ENCODE measurements around the gene ZDHHC14. TPM values are rescaled to one million over a fixed set of nuclear protein-coding genes. Genes with fewer than 3 reads are reported as not detected.
A peak's percentile ranks its signal among the peaks of the same experiment; 100 is the strongest.

ZDHHC14 gene
- total RNA-seq, 2 experiments from 2014 or later = 7.8 to 9.8 TPM

DNA sequence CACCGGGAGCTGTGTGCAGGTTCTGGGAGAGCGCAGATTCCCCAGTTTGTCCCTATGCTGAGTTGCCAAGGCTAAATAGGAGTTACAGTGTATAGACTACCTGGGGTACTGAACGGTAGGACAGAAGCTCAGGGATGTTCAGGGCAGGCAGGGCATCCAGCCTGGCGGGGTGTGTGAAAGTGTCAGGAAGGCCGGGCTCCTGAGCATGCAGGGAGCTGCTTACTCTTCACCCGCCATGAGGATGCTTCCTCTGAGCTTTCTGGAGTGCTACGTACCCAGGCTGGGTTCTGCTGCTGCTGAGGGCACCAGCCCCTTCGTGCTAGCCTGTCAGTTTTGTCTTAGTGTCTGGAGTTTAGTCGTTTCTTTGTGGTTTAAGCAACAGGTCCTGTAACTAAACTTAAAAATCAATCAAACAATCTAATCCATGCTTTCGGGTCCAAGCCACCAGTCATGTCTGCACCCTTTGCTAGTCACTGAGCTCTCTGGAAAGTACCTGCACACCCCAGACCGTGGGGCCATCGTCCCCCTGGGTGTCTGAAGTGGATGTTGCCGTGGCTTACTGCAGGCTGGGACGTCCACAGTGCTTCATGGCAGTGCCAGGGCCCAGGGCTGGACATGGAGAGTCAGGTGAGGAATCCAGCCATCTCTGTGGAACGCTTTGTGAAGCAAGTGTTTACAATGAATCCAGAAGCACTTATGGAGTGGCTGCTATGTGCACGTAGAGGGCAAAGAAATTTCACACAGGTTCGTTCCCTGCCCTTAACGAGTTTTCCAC lies 221.7 kb downstream of the ZDHHC14 start:
- H3K36me3 Mint-ChIP-seq (ENCODE audit: low read depth) = no peaks in the 10 kb centered on the region
- POLR2A ChIA-PET = no interaction called here
- no peak overlapping the region for H3K4me3 Mint-ChIP-seq
- DNase-seq = no peak
- CTCF ChIA-PET = interaction anchor here (0.6 kb wide), 1 partner anchor 40 kb away, joined by 4 read pairs; no protein-coding TSS in a partner anchor
- H3K9me3 Mint-ChIP-seq = no peaks in the 10 kb centered on the region
- H3K27ac Mint-ChIP-seq = no peak overlapping the region
- no peaks in the 10 kb centered on the region for H3K27me3 Mint-ChIP-seq
- H3K4me1 Mint-ChIP-seq = peaks cover 9% of the 10 kb centered on the region

DNA sequence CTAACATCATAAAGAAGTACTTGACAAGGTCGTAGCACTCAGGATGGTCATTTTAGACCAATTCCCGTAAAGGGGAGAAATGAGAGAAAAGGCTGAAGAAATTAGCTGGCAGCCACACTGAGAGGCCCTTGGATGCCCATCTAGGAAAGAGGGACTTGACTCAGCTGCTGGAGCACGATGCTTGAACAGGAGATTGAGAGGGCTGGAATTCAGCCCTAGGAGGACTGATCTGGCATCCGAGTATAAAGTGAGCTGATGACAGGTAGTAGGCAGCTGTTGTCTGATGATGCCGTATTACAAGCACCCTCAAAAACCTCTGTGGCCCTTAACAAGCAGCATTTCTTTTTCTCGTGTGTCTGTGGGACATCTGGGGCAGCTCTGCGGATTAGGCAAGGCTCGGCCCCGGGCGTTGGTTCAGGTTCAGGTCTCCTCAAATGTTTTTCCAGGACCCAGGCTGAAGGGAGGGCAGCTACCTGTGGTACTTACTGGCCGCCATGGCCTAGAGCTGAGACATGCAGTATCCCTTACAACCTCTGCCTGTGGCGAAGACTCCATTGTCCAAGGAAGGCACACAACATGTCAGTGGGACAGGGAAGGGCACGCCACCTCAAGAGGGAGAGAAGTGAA lies 222.4 kb downstream of the ZDHHC14 start:
- no peak overlapping the region for H3K4me3 Mint-ChIP-seq
- ChIA-PET POLR2A (no interaction called here), CTCF (no interaction called here)
- H3K27ac Mint-ChIP-seq = no peak overlapping the region
- no peak for DNase-seq
- H3K36me3 Mint-ChIP-seq (ENCODE audit: low read depth) = no peaks in the 10 kb centered on the region
- H3K9me3 Mint-ChIP-seq = no peaks in the 10 kb centered on the region
- H3K4me1 Mint-ChIP-seq = peaks cover 5% of the 10 kb centered on the region
- H3K27me3 Mint-ChIP-seq = no peaks in the 10 kb centered on the region

DNA sequence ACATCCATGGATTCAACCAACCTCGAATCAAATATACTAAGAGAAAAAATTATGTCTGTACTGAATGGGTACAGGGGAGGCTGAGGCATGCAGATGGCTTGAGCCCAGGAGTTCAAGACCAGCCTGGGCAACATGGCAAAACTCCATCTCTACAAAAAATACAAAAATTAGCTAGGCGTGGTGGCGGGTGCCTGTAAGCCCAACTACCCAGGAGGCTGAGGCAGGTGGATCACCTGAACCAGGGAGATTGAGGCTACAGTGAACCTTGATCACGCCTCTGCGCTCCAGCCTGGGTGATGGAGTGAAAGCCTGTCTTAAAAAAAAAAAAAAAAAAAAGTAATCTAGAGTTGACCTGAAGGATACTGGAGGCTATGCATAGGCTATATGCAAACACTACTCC lies 223.0 kb downstream of the ZDHHC14 start:
- POLR2A ChIA-PET = no interaction called here
- Mint-ChIP-seq H3K9me3 (no peaks in the 10 kb centered on the region), H3K27ac (no peak overlapping the region), H3K27me3 (no peaks in the 10 kb centered on the region), H3K36me3 (ENCODE audit: low read depth) (no peaks in the 10 kb centered on the region), H3K4me1 (peaks cover 5% of the 10 kb centered on the region), H3K4me3 (no peak overlapping the region)
- no peak for DNase-seq
- CTCF ChIA-PET = no interaction called here

DNA sequence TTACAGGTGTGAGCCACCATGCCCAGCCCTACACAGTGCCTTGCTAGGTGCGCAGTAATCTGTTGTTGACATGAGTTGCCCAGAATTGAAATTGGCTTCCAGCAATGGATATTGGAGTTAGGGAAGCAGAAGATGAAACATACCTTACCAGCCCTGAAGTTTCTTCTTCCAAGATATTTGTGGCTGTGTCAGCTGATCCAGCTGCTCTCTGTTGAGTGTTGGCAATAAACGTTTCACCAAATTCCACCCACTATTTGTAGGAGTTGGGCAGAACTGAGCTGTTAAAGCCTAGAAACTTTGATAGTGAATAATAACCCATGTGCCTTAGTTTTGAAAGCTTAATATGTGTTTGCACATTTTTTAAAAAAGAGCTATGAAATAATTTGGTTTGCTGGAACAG lies 223.8 kb downstream of the ZDHHC14 start:
- no peak for DNase-seq
- H3K4me3 Mint-ChIP-seq = no peak overlapping the region
- no peak overlapping the region for H3K27ac Mint-ChIP-seq
- ChIA-PET POLR2A (no interaction called here), CTCF (no interaction called here)
- peaks cover 5% of the 10 kb centered on the region for H3K4me1 Mint-ChIP-seq
- no peaks in the 10 kb centered on the region for H3K27me3 Mint-ChIP-seq
- H3K9me3 Mint-ChIP-seq = no peaks in the 10 kb centered on the region
- H3K36me3 Mint-ChIP-seq (ENCODE audit: low read depth) = no peaks in the 10 kb centered on the region

DNA sequence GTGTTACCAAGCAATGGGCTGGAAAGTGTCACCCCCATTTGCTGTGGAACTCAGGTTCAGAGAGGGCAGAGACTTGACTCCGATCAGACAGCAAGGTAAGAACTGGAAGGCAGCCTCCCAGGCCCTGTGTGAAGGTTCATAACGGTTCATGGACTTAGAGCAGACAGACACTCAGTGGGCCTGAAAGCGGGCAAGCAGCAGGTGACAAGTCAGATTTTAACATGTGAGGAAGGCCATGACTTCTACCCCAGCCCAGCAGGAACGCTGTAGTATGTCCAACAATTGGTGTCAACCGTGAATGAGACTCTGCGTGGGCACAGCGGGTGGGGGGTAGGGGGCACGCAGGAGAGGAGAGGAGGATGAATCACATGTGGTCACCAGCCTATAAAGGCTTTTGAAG lies 224.5 kb downstream of the ZDHHC14 start:
- Mint-ChIP-seq H3K27me3 (no peaks in the 10 kb centered on the region), H3K4me3 (no peak overlapping the region), H3K9me3 (no peaks in the 10 kb centered on the region), H3K4me1 (peaks cover 5% of the 10 kb centered on the region), H3K36me3 (ENCODE audit: low read depth) (no peaks in the 10 kb centered on the region), H3K27ac (peak overlapping the region; percentile 11)
- ChIA-PET POLR2A (no interaction called here), CTCF (no interaction called here)
- DNase-seq = no peak

DNA sequence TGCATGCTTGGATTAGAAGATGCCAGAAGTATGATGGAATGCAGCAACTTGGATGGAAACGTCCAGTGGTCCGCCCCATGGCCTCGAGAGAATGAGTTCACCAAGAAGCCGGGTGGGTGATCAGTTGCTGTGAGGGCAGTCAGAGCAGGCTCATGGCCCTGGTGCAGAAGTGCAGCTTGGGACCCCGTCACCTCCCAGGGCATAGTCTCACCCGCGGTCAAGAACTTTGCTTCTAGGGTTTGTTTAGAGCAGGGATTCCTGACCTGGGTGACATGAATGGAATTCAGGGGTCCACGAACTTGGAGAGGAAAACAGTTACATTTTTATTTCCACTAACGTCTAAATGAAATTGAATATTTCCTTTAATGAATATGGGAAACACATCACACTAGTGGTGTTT lies 225.5 kb downstream of the ZDHHC14 start:
- Mint-ChIP-seq H3K9me3 (no peaks in the 10 kb centered on the region), H3K4me3 (no peak overlapping the region)
- POLR2A ChIA-PET = no interaction called here

DNA sequence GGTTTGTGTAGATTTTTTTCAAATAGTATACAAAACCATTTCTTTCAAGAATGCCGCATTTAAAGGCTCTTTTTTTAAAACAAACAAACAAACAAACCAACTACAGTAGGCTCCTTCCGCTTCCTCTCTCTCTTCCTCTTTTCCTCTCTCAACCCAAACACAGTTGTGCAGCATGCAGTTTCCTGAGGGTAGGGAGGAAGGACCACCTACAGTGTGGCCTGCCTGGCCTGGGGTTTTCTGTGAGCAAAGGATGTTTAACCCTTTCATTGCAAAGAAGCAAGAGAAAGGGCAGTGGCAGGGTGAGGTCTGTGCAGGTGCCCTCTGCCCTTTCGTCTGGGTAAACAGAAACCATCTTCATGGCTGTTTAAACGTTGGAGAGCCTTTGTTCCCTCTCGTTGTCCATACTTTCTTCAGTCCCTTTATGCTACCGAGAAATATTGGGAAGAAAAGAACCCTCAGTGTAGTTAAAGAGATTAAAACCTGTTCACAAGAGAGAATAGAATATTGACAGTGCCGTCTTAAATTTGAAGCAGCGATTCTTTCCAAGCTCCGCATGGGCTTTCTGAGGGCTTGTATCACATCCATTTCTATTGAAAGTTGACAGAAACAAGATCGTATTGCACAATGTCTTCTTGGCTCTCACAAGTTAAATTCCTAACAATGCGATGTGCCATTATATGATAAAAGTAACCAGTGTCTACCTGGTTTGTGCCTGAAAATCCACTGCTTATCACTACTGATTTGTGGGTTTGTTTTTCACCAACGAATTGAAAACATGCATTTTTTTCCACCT lies 226.5 kb downstream of the ZDHHC14 start:
- DNase-seq = no peak
- Mint-ChIP-seq H3K27ac (no peak overlapping the region), H3K9me3 (no peaks in the 10 kb centered on the region), H3K27me3 (no peaks in the 10 kb centered on the region), H3K4me1 (peaks cover 5% of the 10 kb centered on the region), H3K36me3 (ENCODE audit: low read depth) (no peaks in the 10 kb centered on the region), H3K4me3 (no peak overlapping the region)
- ChIA-PET CTCF (no interaction called here), POLR2A (no interaction called here)

More for the DNA sequence above, 225.5 kb downstream of the ZDHHC14 start:
- CTCF ChIA-PET = no interaction called here
- DNase-seq = no peak
- H3K27me3 Mint-ChIP-seq = no peaks in the 10 kb centered on the region
- no peaks in the 10 kb centered on the region for H3K36me3 Mint-ChIP-seq (ENCODE audit: low read depth)
- no peak overlapping the region for H3K27ac Mint-ChIP-seq
- peaks cover 5% of the 10 kb centered on the region for H3K4me1 Mint-ChIP-seq

DNA sequence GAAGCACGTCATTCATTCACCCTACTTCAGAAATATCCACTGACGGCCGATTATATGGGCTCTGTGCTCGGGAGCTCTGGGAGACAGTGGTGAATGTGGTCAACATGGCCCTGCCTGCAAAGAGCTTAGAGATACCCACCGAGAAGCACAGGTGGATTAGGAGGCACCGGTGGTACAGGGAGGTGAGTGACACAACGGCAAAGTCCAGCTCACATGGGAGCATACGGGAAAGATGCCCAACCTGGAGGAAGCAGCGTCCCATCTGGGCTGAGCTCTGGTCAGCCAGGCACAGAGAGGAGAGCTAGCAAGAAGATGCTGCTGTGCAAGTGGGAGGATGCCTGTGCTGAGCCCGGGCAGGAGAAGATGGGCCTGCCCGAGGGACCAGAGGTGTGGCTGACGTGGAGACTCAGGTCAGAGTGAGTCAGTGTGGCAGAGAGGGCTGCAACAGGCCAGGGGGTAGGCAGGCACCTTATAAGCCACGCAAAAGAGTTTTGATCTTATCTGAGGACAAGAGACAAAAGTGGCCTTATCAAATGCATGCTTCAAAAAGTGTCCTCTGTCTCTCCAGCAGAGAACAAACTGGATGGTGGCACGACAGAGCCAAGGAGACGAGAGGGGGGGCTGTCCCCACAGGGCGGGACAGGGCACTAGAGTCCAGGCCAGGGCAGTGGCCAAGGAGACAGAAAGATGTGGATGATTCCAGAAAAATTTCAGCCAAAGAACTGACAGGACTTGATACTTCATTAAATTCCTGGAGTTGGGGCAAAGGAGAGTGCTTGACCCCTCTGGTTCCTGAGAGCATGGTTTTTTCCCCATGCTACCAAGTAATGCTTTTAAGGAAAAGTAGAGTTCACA lies 227.5 kb downstream of the ZDHHC14 start:
- DNase-seq = no peak
- H3K27ac Mint-ChIP-seq = peak overlapping the region; percentile 11
- H3K27me3 Mint-ChIP-seq = no peaks in the 10 kb centered on the region
- no peak overlapping the region for H3K4me3 Mint-ChIP-seq
- no peaks in the 10 kb centered on the region for H3K9me3 Mint-ChIP-seq
- ChIA-PET POLR2A (no interaction called here), CTCF (interaction anchor here (1.0 kb wide), 1 partner anchor 274 kb away, joined by 6 read pairs; no protein-coding TSS in a partner anchor)
- H3K4me1 Mint-ChIP-seq = peaks cover 5% of the 10 kb centered on the region
- no peaks in the 10 kb centered on the region for H3K36me3 Mint-ChIP-seq (ENCODE audit: low read depth)

DNA sequence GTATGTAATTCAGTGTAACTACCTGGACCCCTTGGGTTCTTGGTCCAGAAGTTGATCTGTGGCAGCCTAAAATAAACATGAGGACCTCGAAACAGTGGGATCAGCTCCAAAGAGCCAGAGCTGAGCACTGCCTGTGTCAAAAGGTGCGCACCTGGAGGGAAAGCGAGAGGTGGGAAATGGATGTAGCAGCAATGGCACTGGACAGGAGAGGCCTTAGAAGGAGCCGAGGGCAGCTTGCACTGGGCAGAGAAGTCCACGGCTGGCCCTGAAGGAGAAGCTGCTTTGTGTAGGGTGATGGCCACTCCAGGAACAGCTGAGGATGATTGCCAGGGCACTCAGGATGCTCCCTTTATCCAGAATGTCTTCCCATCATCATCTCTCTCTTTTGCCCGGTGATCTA lies 228.1 kb downstream of the ZDHHC14 start:
- Mint-ChIP-seq H3K27me3 (no peaks in the 10 kb centered on the region), H3K27ac (no peak overlapping the region), H3K4me1 (peaks cover 5% of the 10 kb centered on the region), H3K9me3 (no peaks in the 10 kb centered on the region), H3K4me3 (no peak overlapping the region), H3K36me3 (ENCODE audit: low read depth) (no peaks in the 10 kb centered on the region)
- ChIA-PET CTCF (interaction anchor here (1.0 kb wide), 1 partner anchor 275 kb away, joined by 6 read pairs; no protein-coding TSS in a partner anchor), POLR2A (no interaction called here)
- no peak for DNase-seq

DNA sequence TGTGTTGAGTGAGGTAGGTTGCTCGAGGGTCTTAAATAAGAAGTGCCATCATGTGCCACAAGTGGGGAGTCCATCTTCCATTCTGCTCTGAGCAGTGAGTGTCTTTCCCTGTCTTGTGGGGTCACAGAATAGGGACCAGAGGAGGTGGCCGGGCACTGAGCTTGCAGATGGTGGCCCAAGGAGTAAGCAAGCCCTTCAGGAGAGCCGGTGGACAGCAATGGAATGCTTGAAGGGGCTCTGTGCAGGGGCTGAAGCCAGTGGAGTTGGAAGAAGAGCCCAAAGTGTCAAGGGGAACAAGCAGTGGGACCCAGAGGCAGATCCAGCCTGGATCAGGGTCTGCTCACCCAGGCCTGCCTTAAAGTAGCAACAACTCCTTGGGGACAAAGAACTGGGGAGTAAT lies 228.6 kb downstream of the ZDHHC14 start:
- no peak overlapping the region for H3K27ac Mint-ChIP-seq
- H3K9me3 Mint-ChIP-seq = no peaks in the 10 kb centered on the region
- ChIA-PET POLR2A (no interaction called here), CTCF (interaction anchor here (1.0 kb wide), 1 partner anchor 275 kb away, joined by 6 read pairs; no protein-coding TSS in a partner anchor)
- no peak overlapping the region for H3K4me3 Mint-ChIP-seq
- peaks cover 5% of the 10 kb centered on the region for H3K4me1 Mint-ChIP-seq
- H3K36me3 Mint-ChIP-seq (ENCODE audit: low read depth) = no peaks in the 10 kb centered on the region
- no peaks in the 10 kb centered on the region for H3K27me3 Mint-ChIP-seq
- DNase-seq = no peak

DNA sequence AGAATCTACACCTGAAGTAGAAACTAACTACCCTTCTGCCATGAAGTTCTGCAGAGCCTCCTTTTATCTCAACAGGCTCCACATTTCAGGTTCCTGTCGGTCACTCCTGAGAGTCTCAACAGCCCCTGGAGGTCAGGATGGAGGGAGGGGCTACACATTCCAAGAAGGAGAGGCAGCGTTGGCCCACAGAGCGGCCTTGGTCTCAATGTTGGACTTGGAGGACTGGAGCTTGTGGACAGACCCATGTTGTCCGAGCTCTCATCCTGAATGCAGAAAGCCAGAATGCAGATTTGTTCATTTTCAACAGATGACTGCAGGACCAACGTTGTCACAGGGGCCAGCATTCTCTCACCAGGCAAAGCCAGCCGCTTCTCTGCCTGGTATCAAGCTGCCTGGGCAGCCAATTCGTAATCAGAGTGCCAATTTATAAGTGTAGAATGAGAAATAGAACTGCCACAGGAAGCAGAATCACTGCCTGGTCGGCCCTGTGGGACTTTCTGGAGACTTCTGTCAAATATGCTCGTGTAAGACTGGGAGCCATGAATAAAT lies 229.5 kb downstream of the ZDHHC14 start:
- DNase-seq = no peak
- CTCF ChIA-PET = no interaction called here
- Mint-ChIP-seq H3K4me3 (no peak overlapping the region), H3K9me3 (no peaks in the 10 kb centered on the region), H3K27me3 (no peaks in the 10 kb centered on the region), H3K36me3 (ENCODE audit: low read depth) (no peaks in the 10 kb centered on the region), H3K4me1 (peaks cover 5% of the 10 kb centered on the region), H3K27ac (no peak overlapping the region)
- POLR2A ChIA-PET = interaction anchor here (0.6 kb wide), 1 partner anchor 254 kb away, joined by 3 read pairs; no protein-coding TSS in a partner anchor

DNA sequence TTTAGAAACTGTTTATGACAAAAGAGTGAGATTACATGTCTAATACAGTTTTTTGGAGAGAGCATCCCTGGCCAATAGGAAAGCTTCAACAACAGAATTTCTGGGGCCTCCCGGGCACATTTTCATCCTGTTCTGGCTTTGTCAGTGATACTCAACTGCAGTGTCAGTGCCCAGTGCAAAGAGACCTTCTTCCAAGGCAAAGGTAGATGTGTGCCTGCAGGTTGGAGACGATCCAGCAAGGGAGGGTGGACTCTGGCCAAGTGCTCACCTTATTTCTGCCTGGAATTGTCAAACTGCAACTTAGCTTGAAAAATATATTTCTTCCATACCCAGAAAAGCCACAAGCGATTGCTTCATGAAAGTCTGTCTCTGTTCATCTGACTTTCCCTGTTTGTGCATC lies 230.4 kb downstream of the ZDHHC14 start:
- no peak for DNase-seq
- peaks cover 5% of the 10 kb centered on the region for H3K4me1 Mint-ChIP-seq
- ChIA-PET CTCF (interaction anchor here (1.5 kb wide), 1 partner anchor 17 kb away, joined by 3 read pairs; no protein-coding TSS in a partner anchor), POLR2A (interaction anchor here (0.6 kb wide), 1 partner anchor 253 kb away, joined by 3 read pairs; no protein-coding TSS in a partner anchor)
- H3K4me3 Mint-ChIP-seq = no peak overlapping the region
- no peaks in the 10 kb centered on the region for H3K9me3 Mint-ChIP-seq
- H3K36me3 Mint-ChIP-seq (ENCODE audit: low read depth) = no peaks in the 10 kb centered on the region
- no peak overlapping the region for H3K27ac Mint-ChIP-seq
- no peaks in the 10 kb centered on the region for H3K27me3 Mint-ChIP-seq

All from activated CD4-positive, alpha-beta T cell treated with anti-CD3 and anti-CD28 coated beads, Interleukin-2, amount 10 ng/mL, durations not matched to agents 7 days and 5 days (primary cell).